Mesenchymal stem cell (in vitro differentiated cells and primary cell): ENCODE results near the gene SLC16A3.

ENCODE experiments used
- DNase-seq: peaks from one replicate; pipeline ENCODE4 v3.0.0-alpha.2; 2013
- H2AFZ ChIP-seq: one replicate; pipeline ENCODE4 v1.6.1; 2013; ENCODE audit warnings: low read depth, mild to moderate bottlenecking, control low read depth, inconsistent platforms, low read length, moderate library complexity
- H2AK5ac ChIP-seq: 2 replicates; pipeline ENCODE4 v1.6.1; 2013; ENCODE audit warnings: low read length, moderate library complexity, mild to moderate bottlenecking, inconsistent platforms; ENCODE audit not compliant: severe bottlenecking
- H2BK120ac ChIP-seq: one replicate; pipeline ENCODE4 v1.6.1; 2013; ENCODE audit warnings: low read depth, mild to moderate bottlenecking, inconsistent platforms, low read length, moderate library complexity
- H2BK12ac ChIP-seq, 2 experiments: one replicate each; pipeline ENCODE4 v1.6.1; 2013; ENCODE audit warnings: inconsistent platforms in 2 of 2, low read length in 2 of 2, mild to moderate bottlenecking in 2 of 2, moderate library complexity in 2 of 2, control low read depth in 1 of 2
- H2BK15ac ChIP-seq: one replicate; pipeline ENCODE4 v1.6.1; 2013; ENCODE audit warnings: mild to moderate bottlenecking, low read depth, inconsistent platforms; ENCODE audit not compliant: poor library complexity, severe bottlenecking
- H2BK5ac ChIP-seq: 2 replicates; pipeline ENCODE4 v1.6.1; 2013; ENCODE audit warnings: low read depth, mild to moderate bottlenecking, low read length, control low read depth, inconsistent platforms; ENCODE audit not compliant: poor library complexity, severe bottlenecking
- H3K14ac ChIP-seq, 2 experiments: one replicate each; pipeline ENCODE4 v1.6.1; 2013; ENCODE audit warnings: inconsistent platforms in 2 of 2, low read length in 2 of 2, control low read depth in 1 of 2, mild to moderate bottlenecking in 1 of 2, moderate library complexity in 1 of 2
- H3K18ac ChIP-seq, 2 experiments: one replicate each; pipeline ENCODE4 v1.6.1; 2013; ENCODE audit warnings: inconsistent platforms in 2 of 2, low read length in 2 of 2, control low read depth in 1 of 2, low read depth in 1 of 2, mild to moderate bottlenecking in 1 of 2
- H3K23ac ChIP-seq, 2 experiments: one replicate each; pipeline ENCODE4 v1.6.1; 2013; ENCODE audit warnings: inconsistent platforms in 2 of 2, low read length in 2 of 2, mild to moderate bottlenecking in 2 of 2, moderate library complexity in 2 of 2, control low read depth in 1 of 2
- H3K27ac ChIP-seq: 2 replicates; pipeline ENCODE4 v1.5.1; 2013; ENCODE audit warnings: mild to moderate bottlenecking, moderate library complexity, low read length, control low read depth, inconsistent platforms; ENCODE audit not compliant: poor library complexity, severe bottlenecking
- H3K27me3 ChIP-seq, 2 experiments: 2 replicates each; pipeline versions ENCODE4 v1.6.1 to v1.7.0; 2013; ENCODE audit warnings: low read length in 2 of 2, mild to moderate bottlenecking in 2 of 2, moderate library complexity in 2 of 2, control low read depth in 1 of 2, inconsistent platforms in 1 of 2; ENCODE audit not compliant: control insufficient read depth in 1 of 2, insufficient read depth in 1 of 2
- H3K36me3 ChIP-seq, 2 experiments: 2 replicates each; pipeline versions ENCODE4 v1.6.1 to v1.7.0; 2013; ENCODE audit warnings: low read length in 2 of 2, control low read depth in 1 of 2, inconsistent platforms in 1 of 2, low read depth in 1 of 2, mild to moderate bottlenecking in 1 of 2; ENCODE audit not compliant: insufficient read depth in 2 of 2, control insufficient read depth in 1 of 2
- H3K4ac ChIP-seq, 2 experiments: one replicate each; pipeline ENCODE4 v1.6.1; 2013; ENCODE audit warnings: inconsistent platforms in 2 of 2, low read length in 2 of 2, mild to moderate bottlenecking in 2 of 2, moderate library complexity in 2 of 2, control low read depth in 1 of 2, low read depth in 1 of 2
- H3K4me1 ChIP-seq: 2 replicates; pipeline ENCODE4 v1.6.1; 2013; ENCODE audit warnings: low read depth, low read length, control low read depth; ENCODE audit not compliant: control insufficient read depth, insufficient read depth
- H3K4me2 ChIP-seq: 2 replicates; pipeline ENCODE4 v1.6.1; 2013; ENCODE audit warnings: low read length, mild to moderate bottlenecking, inconsistent platforms; ENCODE audit not compliant: poor library complexity, severe bottlenecking
- H3K4me3 ChIP-seq, 2 experiments: 2 replicates each; pipeline versions ENCODE4 v1.5.1 to v1.7.0; 2013; ENCODE audit warnings: low read length in 2 of 2, mild to moderate bottlenecking in 2 of 2, control low read depth in 1 of 2, low read depth in 1 of 2; ENCODE audit not compliant: insufficient read depth in 1 of 2
- H3K79me1 ChIP-seq: replicated peaks from 2 replicates; pipeline ENCODE4 v1.6.1; 2013; ENCODE audit warnings: mild to moderate bottlenecking, control low read depth, low read length, inconsistent platforms; ENCODE audit not compliant: poor library complexity, severe bottlenecking
- H3K9ac ChIP-seq: 2 replicates; pipeline ENCODE4 v1.7.0; 2013; ENCODE audit warnings: mild to moderate bottlenecking, low read length, moderate library complexity
- H3K9me3 ChIP-seq: 2 replicates; pipeline ENCODE4 v1.7.0; 2013; ENCODE audit warnings: mild to moderate bottlenecking, low read length; ENCODE audit not compliant: control insufficient read depth
- H4K8ac ChIP-seq: one replicate; pipeline ENCODE4 v1.6.1; 2013; ENCODE audit warnings: inconsistent platforms, mild to moderate bottlenecking, low read length, moderate library complexity
- H4K91ac ChIP-seq: one replicate; pipeline ENCODE4 v1.6.1; 2013; ENCODE audit warnings: mild to moderate bottlenecking, low read length, inconsistent platforms
- WGBS: methylation state at CpG from one replicate; pipeline ENCODE4 v1.1.7; 2013; ENCODE audit warnings: mixed read lengths; 5-methylcytosine and 5-hydroxymethylcytosine counted together

Gene SLC16A3

DNA sequence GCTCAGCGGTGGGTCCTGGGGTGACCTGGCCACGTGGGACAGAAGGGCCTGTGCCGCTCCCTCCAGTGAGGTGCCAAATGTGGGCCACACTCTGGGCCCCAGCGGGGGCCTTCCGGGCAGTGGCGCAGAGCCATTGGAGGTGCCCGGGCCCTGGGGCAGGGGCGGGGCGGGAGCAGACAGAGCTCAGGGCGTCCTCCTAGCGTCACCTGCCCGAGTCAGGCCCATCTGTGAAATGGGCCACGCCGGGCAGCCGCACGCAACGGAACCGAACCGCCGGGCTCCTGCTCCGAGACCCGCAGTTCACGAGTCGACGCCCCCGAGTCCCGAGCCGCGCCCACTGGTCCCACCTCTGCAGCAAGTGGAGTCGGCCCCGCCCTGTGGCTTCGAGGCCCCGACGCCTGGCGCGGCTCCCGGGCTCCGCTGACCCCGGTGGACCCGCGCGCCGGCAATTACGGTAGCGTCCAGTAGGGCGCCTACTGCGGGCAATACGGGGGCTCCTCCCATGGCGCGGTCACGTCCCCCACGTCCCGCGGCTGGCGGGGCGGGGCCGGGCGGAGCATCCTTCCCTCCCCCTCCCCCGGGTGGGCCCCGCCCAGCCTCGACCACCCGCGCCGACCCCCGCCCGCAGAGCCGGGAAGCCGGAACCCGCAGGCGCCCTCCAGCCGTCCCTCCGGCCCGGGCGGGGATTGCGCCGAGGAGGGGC is 1.9 kb downstream of the SLC16A3 start:
- peak overlapping the region; percentile 44 for H4K91ac ChIP-seq
- peak overlapping the region; percentile 55 for H2BK15ac ChIP-seq
- no peaks in the 10 kb centered on the region for H3K9me3 ChIP-seq
- no peaks in the 10 kb centered on the region for H3K27me3 ChIP-seq
- peak overlapping the region; percentile 77 to 84 for H3K4me3 ChIP-seq
- no peak overlapping the region for H3K27ac ChIP-seq
- peak overlapping the region; percentile 74 for H2BK5ac ChIP-seq
- 21% methylated on average over 44 of the region's 76 CpGs for WGBS
- H3K4ac ChIP-seq, result peak overlapping the region; percentile 92 to 93
- peak overlapping the region; percentile 85 for H3K9ac ChIP-seq
- H3K18ac ChIP-seq, result peak overlapping the region; percentile 98
- peaks cover 81% of the 10 kb centered on the region for H3K4me1 ChIP-seq
- H2AK5ac ChIP-seq, result no peak overlapping the region
- H2BK12ac ChIP-seq, result peak overlapping the region; percentile 43 to 80
- H3K36me3 ChIP-seq, result peaks cover 0 to 18% of the 10 kb centered on the region in 2 experiments
- peak overlapping the region; percentile 95 for H3K4me2 ChIP-seq
- peak; percentile 85 for DNase-seq
- no peak overlapping the region for H3K23ac ChIP-seq
- H3K79me1 ChIP-seq, result peaks cover 3% of the 10 kb centered on the region
- H3K14ac ChIP-seq, result peak overlapping the region in 1 of 2 experiments; percentile 84
- peak overlapping the region; percentile 59 for H4K8ac ChIP-seq
- H2BK120ac ChIP-seq, result peak overlapping the region; percentile 88
- no peak overlapping the region for H2AFZ ChIP-seq

DNA sequence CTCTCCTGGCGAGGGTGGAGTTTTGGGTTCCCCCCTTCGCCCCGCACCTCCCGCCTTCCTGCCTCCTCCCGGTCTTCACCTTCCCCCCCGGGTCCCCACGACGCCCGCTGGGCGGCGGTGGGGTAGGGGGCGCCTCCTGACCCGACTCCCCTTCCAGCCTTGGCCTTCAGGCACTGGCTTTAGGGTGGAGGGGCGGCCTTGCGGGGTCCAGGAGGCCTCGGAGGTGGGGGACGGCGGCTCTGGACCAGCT is 2.4 kb downstream of the SLC16A3 start:
- peak overlapping the region; percentile 77 to 84 for H3K4me3 ChIP-seq

DNA sequence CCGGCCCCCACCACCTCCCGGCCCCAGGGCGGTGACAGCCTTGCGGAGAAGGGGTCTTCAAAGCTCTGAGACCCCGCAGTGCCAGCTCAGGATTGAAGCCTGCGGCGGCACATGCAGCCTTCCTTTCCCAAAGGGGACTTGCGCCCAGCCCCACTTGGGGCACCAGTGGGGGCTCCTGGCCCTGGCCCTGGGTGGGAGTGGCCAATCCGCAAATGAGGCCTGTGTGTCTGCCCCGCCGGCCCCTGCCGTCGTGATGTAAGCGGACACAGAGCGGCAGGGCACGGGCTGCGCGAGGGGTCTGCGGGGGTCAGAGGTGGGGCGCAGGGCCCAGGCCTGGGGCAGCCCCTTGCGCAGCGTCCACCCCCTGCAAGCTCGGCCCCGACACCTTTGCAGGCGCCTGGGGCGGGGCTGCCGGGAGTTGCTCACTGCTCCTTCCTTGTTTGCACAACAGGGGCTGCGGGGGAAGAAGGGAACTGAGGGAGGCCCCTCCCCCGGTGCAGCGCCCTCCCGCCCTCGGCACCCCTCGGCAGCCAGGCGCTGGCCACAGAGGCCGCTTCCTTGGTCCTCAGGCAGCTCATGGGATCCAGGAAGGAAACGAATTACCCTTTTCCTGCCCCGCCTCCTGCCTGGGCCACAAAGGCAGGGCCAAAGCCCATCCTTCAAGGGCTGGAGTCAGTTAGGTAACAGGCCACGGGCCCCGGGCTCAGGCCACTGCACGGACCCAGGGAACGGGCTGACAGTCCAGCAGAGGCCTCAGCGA is 2.9 kb downstream of the SLC16A3 start:
- peaks cover 83% of the 10 kb centered on the region for H3K4me1 ChIP-seq
- H3K14ac ChIP-seq, result peak overlapping the region in 1 of 2 experiments; percentile 84
- peak overlapping the region in 1 of 2 experiments; percentile 79 for H3K23ac ChIP-seq
- H2AK5ac ChIP-seq, result peak overlapping the region; percentile 23
- H3K36me3 ChIP-seq, result peaks cover 0 to 28% of the 10 kb centered on the region in 2 experiments
- peak overlapping the region; percentile 85 for H3K9ac ChIP-seq
- peak; percentile 84 for DNase-seq
- H2BK12ac ChIP-seq, result peak overlapping the region in 1 of 2 experiments; percentile 70
- H3K27ac ChIP-seq, result peak overlapping the region; percentile 10
- WGBS, result 2% methylated on average over 39 of the region's 42 CpGs
- peak overlapping the region; percentile 92 to 93 for H3K4ac ChIP-seq
- H2BK15ac ChIP-seq, result peak overlapping the region; percentile 55
- H2BK5ac ChIP-seq, result peak overlapping the region; percentile 74
- peak overlapping the region; percentile 98 for H3K18ac ChIP-seq
- H3K9me3 ChIP-seq, result no peaks in the 10 kb centered on the region
- H3K4me3 ChIP-seq, result peak overlapping the region; percentile 77 to 84
- H4K91ac ChIP-seq, result peak overlapping the region; percentile 97
- peak overlapping the region; percentile 88 for H2BK120ac ChIP-seq
- no peak overlapping the region for H2AFZ ChIP-seq
- H3K79me1 ChIP-seq, result peaks cover 3% of the 10 kb centered on the region
- peak overlapping the region; percentile 59 for H4K8ac ChIP-seq
- no peaks in the 10 kb centered on the region for H3K27me3 ChIP-seq
- peak overlapping the region; percentile 95 for H3K4me2 ChIP-seq

More for the DNA sequence above, 2.4 kb downstream of the SLC16A3 start:
- Histone ChIP-seq H2BK5ac (peak overlapping the region; percentile 74), H2BK12ac (peak overlapping the region; percentile 43 to 70), H3K4me1 (peaks cover 83% of the 10 kb centered on the region), H3K18ac (peak overlapping the region; percentile 98), H2AFZ (no peak overlapping the region), H2BK15ac (peak overlapping the region; percentile 55), H2BK120ac (peak overlapping the region; percentile 88), H4K8ac (peak overlapping the region; percentile 59), H3K23ac (no peak overlapping the region), H3K9me3 (no peaks in the 10 kb centered on the region), H3K9ac (peak overlapping the region; percentile 85), H3K4ac (peak overlapping the region; percentile 92 to 93), H2AK5ac (peak overlapping the region; percentile 49), H4K91ac (peak overlapping the region; percentile 97), H3K27ac (no peak overlapping the region), H3K79me1 (peaks cover 3% of the 10 kb centered on the region), H3K14ac (peak overlapping the region in 1 of 2 experiments; percentile 84), H3K36me3 (peaks cover 0 to 23% of the 10 kb centered on the region in 2 experiments), H3K4me2 (peak overlapping the region; percentile 95), H3K27me3 (no peaks in the 10 kb centered on the region)
- WGBS, result under 1% methylated on average over 18 of the region's 18 CpGs
- DNase-seq, result no peak

DNA sequence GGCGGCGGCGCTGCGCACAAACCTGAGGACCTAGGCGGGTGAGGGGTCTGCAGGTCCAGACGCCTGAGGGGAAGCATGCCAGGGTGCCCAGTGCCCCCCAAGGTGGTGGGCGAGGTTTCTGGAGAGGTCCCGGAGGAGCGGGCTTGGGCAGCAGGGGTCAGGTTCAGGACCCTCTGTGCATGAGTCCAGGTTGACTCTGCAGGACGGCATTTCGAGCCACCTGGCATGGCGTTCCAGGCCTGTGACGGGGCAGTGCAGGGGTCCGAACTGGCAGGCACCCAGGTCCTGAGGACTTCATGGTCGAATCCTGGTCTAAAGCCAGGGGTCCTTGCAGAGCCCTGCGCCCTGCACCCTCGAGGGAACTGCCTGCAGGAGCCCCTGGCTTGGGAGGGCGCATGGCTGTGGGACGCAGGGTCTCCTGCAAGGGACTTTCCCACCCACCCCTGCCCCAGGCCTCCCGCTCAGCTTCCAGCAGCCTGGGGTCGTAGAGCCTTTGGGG is 3.5 kb downstream of the SLC16A3 start:
- H3K23ac ChIP-seq, result peak overlapping the region in 1 of 2 experiments; percentile 79
- peak overlapping the region; percentile 5 to 11 for H3K18ac ChIP-seq
- peak overlapping the region; percentile 35 to 92 for H3K4ac ChIP-seq
- H2AK5ac ChIP-seq, result peak overlapping the region; percentile 23
- H3K9ac ChIP-seq, result peak overlapping the region; percentile 85
- H2BK120ac ChIP-seq, result no peak overlapping the region
- peak overlapping the region; percentile 59 for H4K8ac ChIP-seq
- H2BK5ac ChIP-seq, result no peak overlapping the region
- H3K36me3 ChIP-seq, result peaks cover 4 to 34% of the 10 kb centered on the region in 2 experiments
- no peak overlapping the region for H2BK15ac ChIP-seq
- DNase-seq, result no peak
- H3K4me3 ChIP-seq, result peak overlapping the region; percentile 37 to 84
- H3K27me3 ChIP-seq, result no peaks in the 10 kb centered on the region
- H3K79me1 ChIP-seq, result peaks cover 9% of the 10 kb centered on the region
- no peak overlapping the region for H3K27ac ChIP-seq
- H3K4me1 ChIP-seq, result peaks cover 83% of the 10 kb centered on the region
- H2BK12ac ChIP-seq, result peak overlapping the region in 1 of 2 experiments; percentile 23
- H3K14ac ChIP-seq, result peak overlapping the region in 1 of 2 experiments; percentile 84
- no peaks in the 10 kb centered on the region for H3K9me3 ChIP-seq
- no peak overlapping the region for H2AFZ ChIP-seq
- no peak overlapping the region for H4K91ac ChIP-seq
- peak overlapping the region; percentile 95 for H3K4me2 ChIP-seq
- WGBS, result 71% methylated on average over 20 of the region's 21 CpGs
